HepG2 (cell line): ENCODE results near the gene USP7. TPM values are rescaled to one million over a fixed set of nuclear protein-coding genes. Genes with fewer than 3 reads are reported as not detected.

ENCODE experiments used
- ARID2 ChIP-seq: sonication (generic); formaldehyde crosslinking; IDR thresholded peaks from 2 replicates; pipeline ENCODE4 v1.8.1; 2022; ENCODE audit warnings: mild to moderate bottlenecking, missing genetic modification reagents, borderline replicate concordance
- GTF2F1 ChIP-seq: fragments of 150-350 bp; IDR thresholded peaks from 2 replicates; pipeline ENCODE4 v1.6.1; 2014; ENCODE audit warnings: low read length
- HDAC6 ChIP-seq: fragments of 200-600 bp; sonication (generic); IDR thresholded peaks from 2 replicates; pipeline ENCODE4 v1.7.0; 2017; ENCODE audit warnings: mild to moderate bottlenecking, antibody characterized with exemption, low read length, low read depth
- KLF15 ChIP-seq: sonication (generic); formaldehyde crosslinking; IDR thresholded peaks from 2 replicates; pipeline ENCODE4 v1.8.1; 2023; ENCODE audit warnings: borderline replicate concordance, mild to moderate bottlenecking, inconsistent platforms, missing genetic modification reagents, mixed read lengths
- RBAK ChIP-seq: sonication (generic); formaldehyde crosslinking; IDR thresholded peaks from 2 replicates; pipeline ENCODE4 v1.5.1; 2020; ENCODE audit warnings: mild to moderate bottlenecking, missing genetic modification reagents
- REXO4 ChIP-seq: sonication (generic); formaldehyde crosslinking; IDR thresholded peaks from 2 replicates; pipeline ENCODE4 v1.8.0; 2022; ENCODE audit warnings: missing genetic modification reagents, mild to moderate bottlenecking, borderline replicate concordance
- RFX5 ChIP-seq: IDR thresholded peaks from 2 replicates; pipeline ENCODE4 v1.6.1; 2011; ENCODE audit warnings: low read depth, low read length, improper control_type of control experiment
- SSRP1 ChIP-seq: IDR thresholded peaks from 2 replicates; pipeline ENCODE4 v1.6.1; 2016; ENCODE audit warnings: control low read depth
- TARDBP ChIP-seq: sonication (generic); formaldehyde crosslinking; IDR thresholded peaks from 2 replicates; pipeline ENCODE4 v1.8.0; 2022; ENCODE audit warnings: mild to moderate bottlenecking, missing genetic modification reagents
- ZBTB42 ChIP-seq: sonication (generic); formaldehyde crosslinking; IDR thresholded peaks from 2 replicates; pipeline ENCODE4 v1.5.0; 2020; ENCODE audit warnings: mild to moderate bottlenecking, missing genetic modification reagents
- ZNF225 ChIP-seq: sonication (generic); formaldehyde crosslinking; IDR thresholded peaks from 2 replicates; pipeline ENCODE4 v1.4.0; 2020; ENCODE audit warnings: mild to moderate bottlenecking, missing genetic modification reagents
- ZNF263 ChIP-seq: sonication (generic); formaldehyde crosslinking; IDR thresholded peaks from 2 replicates; pipeline ENCODE4 v1.4.0; 2020; ENCODE audit warnings: missing genetic modification reagents
- ZNF501 ChIP-seq: sonication (generic); formaldehyde crosslinking; IDR thresholded peaks from 2 replicates; pipeline ENCODE4 v1.5.1; 2020; ENCODE audit warnings: mild to moderate bottlenecking, moderate library complexity, missing genetic modification reagents
- ZNF776 ChIP-seq: sonication (generic); formaldehyde crosslinking; IDR thresholded peaks from 2 replicates; pipeline ENCODE4 v1.4.0; 2020; ENCODE audit warnings: mild to moderate bottlenecking, missing genetic modification reagents
- ZNF792 ChIP-seq: IDR thresholded peaks from 2 replicates; pipeline ENCODE4 v1.6.1; 2016
- polyA plus RNA-seq, 8 experiments: library from polyadenylated mRNA; depleted of rRNA in 3 of 8; stranded (reverse) in 7 of 8; unstranded in 1 of 8; fragments of >200 nt; fragmentation: Illumina TruSeq in 4 of 8; extraction: Trizol in 4 of 8; gene quantifications; 2 replicates each; pipeline versions ENCODE4 v1.2.1 to v1.2.3, GENCODE V29; 2011 to 2016; ENCODE audit warnings: low read depth in 4 of 8, missing spikeins in 1 of 8, mixed read lengths in 1 of 8; ENCODE audit not compliant: insufficient read depth in 1 of 8
- total RNA-seq, 5 experiments: library from RNA; depleted of rRNA; stranded (reverse); fragments of >200 nt; fragmentation: Illumina TruSeq; extraction: Trizol; gene quantifications; 2 replicates each; pipeline ENCODE4 v1.2.3, GENCODE V29; 2016; ENCODE audit warnings: low read depth in 1 of 5
- TF ChIP-seq, protein P1 (sequence below), 2 experiments: IDR thresholded peaks; 2 replicates each; pipeline ENCODE4 v1.6.1; 2011 to 2012; ENCODE audit warnings: low read length in 2 of 2, borderline replicate concordance in 1 of 2, low read depth in 1 of 2, mild to moderate bottlenecking in 1 of 2, moderate library complexity in 1 of 2
- TF ChIP-seq, protein P2 (sequence below): sonication (generic); formaldehyde crosslinking; IDR thresholded peaks from 2 replicates; pipeline ENCODE4 v1.5.0; 2020; ENCODE audit warnings: mild to moderate bottlenecking, missing genetic modification reagents
- TF ChIP-seq, protein P3 (sequence below): conservative IDR thresholded peaks from 2 replicates; pipeline ENCODE4 v1.6.1; 2018; ENCODE audit warnings: missing genetic modification reagents
- TF ChIP-seq, protein P4 (sequence below): sonication (generic); formaldehyde crosslinking; IDR thresholded peaks from 2 replicates; pipeline ENCODE4 v1.9.0; 2022; ENCODE audit warnings: low read depth, missing genetic modification reagents
- TF ChIP-seq, protein P5 (sequence below): sonication (generic); formaldehyde crosslinking; conservative IDR thresholded peaks from 2 replicates; pipeline ENCODE4 v1.8.0; 2022; ENCODE audit warnings: low read depth, missing genetic modification reagents

Gene USP7
- total and polyA plus RNA-seq, 2 of the 13 experiments (the other 11 are each of a cell fraction or from before 2014, with no cell fraction given): 52.5 to 173 TPM

DNA sequence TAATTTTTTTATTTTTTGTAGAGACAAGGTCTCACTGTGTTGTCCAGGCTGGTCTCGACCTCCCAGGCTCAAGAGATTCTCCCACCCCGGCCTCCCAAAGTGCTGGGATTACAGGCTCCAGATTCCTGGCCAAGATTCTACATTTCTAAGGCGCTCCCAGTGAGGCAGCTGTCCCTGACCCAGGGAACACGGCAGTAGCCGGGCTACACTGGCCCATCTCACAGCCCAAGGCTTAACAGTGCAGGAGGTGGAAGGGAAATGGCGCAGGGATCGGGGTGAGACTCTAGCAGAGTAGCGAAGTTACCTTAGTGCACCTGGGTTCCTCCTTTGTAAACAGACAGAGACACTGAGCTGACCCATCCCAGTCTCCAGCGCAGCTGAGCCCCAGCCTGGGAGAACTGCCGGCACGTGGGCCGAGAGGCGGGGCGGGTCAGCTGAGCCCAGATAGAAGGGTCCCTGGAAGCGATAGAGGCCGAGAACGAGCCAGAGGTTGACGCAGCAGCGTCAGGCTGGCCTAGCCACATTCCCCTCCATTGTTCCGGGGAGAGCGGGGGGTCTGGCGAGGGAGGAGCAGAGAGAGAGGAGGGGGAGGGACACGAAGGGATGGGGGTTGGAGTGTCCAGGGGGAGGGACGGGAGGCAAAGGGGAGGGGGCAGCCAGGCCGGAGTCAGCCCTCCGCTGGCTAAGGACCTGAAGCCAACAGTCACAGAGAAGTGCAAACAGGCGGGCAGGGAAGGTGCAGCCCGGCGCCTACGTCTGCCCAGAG, 97.4 kb downstream of the USP7 start (continued):
- TF ChIP-seq ZNF501 (CRISPR knock-in tag) (no peak; the same call in 1 of the 2 replicates), SSRP1 (CRISPR knock-in tag) (0 out of 2 replicates have a peak, but pooled peaks have one; percentile 36), ARID2 (no peak), RFX5 (no peak), ZNF792 (CRISPR knock-in tag) (peak; percentile 96), ZNF225 (CRISPR knock-in tag) (no peak), HDAC6 (no peak), ZNF776 (CRISPR knock-in tag) (no peak), ZNF263 (peak; percentile 71), RBAK (CRISPR knock-in tag) (no peak; the same call in 1 of the 2 replicates), TARDBP (peak; percentile 84; the same call in 1 of the 2 replicates), ZBTB42 (CRISPR knock-in tag) (no peak), REXO4 (CRISPR knock-in tag) (no peak), KLF15 (CRISPR knock-in tag) (no peak), GTF2F1 (no peak)
- TF ChIP-seq, protein P1, sequence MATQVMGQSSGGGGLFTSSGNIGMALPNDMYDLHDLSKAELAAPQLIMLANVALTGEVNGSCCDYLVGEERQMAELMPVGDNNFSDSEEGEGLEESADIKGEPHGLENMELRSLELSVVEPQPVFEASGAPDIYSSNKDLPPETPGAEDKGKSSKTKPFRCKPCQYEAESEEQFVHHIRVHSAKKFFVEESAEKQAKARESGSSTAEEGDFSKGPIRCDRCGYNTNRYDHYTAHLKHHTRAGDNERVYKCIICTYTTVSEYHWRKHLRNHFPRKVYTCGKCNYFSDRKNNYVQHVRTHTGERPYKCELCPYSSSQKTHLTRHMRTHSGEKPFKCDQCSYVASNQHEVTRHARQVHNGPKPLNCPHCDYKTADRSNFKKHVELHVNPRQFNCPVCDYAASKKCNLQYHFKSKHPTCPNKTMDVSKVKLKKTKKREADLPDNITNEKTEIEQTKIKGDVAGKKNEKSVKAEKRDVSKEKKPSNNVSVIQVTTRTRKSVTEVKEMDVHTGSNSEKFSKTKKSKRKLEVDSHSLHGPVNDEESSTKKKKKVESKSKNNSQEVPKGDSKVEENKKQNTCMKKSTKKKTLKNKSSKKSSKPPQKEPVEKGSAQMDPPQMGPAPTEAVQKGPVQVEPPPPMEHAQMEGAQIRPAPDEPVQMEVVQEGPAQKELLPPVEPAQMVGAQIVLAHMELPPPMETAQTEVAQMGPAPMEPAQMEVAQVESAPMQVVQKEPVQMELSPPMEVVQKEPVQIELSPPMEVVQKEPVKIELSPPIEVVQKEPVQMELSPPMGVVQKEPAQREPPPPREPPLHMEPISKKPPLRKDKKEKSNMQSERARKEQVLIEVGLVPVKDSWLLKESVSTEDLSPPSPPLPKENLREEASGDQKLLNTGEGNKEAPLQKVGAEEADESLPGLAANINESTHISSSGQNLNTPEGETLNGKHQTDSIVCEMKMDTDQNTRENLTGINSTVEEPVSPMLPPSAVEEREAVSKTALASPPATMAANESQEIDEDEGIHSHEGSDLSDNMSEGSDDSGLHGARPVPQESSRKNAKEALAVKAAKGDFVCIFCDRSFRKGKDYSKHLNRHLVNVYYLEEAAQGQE (IDR thresholded peaks at IDR 0.05; ENCODE audit: borderline replicate concordance in 1 of 2, low read depth in 1 of 2, low read length in 2 of 2): no peak
- TF ChIP-seq, protein P2, sequence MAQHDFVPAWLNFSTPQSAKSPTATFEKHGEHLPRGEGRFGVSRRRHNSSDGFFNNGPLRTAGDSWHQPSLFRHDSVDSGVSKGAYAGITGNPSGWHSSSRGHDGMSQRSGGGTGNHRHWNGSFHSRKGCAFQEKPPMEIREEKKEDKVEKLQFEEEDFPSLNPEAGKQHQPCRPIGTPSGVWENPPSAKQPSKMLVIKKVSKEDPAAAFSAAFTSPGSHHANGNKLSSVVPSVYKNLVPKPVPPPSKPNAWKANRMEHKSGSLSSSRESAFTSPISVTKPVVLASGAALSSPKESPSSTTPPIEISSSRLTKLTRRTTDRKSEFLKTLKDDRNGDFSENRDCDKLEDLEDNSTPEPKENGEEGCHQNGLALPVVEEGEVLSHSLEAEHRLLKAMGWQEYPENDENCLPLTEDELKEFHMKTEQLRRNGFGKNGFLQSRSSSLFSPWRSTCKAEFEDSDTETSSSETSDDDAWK: no peak
- TF ChIP-seq, protein P3, sequence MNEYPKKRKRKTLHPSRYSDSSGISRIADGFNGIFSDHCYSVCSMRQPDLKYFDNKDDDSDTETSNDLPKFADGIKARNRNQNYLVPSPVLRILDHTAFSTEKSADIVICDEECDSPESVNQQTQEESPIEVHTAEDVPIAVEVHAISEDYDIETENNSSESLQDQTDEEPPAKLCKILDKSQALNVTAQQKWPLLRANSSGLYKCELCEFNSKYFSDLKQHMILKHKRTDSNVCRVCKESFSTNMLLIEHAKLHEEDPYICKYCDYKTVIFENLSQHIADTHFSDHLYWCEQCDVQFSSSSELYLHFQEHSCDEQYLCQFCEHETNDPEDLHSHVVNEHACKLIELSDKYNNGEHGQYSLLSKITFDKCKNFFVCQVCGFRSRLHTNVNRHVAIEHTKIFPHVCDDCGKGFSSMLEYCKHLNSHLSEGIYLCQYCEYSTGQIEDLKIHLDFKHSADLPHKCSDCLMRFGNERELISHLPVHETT (CRISPR knock-in tag): peak; percentile 67; the same call in 1 of the 2 replicates
- TF ChIP-seq, protein P4, sequence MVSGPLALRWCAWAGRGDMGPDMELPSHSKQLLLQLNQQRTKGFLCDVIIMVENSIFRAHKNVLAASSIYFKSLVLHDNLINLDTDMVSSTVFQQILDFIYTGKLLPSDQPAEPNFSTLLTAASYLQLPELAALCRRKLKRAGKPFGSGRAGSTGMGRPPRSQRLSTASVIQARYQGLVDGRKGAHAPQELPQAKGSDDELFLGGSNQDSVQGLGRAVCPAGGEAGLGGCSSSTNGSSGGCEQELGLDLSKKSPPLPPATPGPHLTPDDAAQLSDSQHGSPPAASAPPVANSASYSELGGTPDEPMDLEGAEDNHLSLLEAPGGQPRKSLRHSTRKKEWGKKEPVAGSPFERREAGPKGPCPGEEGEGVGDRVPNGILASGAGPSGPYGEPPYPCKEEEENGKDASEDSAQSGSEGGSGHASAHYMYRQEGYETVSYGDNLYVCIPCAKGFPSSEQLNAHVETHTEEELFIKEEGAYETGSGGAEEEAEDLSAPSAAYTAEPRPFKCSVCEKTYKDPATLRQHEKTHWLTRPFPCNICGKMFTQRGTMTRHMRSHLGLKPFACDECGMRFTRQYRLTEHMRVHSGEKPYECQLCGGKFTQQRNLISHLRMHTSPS (CRISPR knock-in tag): peak; percentile 63; the same call in 1 of the 2 replicates
- TF ChIP-seq, protein P5, sequence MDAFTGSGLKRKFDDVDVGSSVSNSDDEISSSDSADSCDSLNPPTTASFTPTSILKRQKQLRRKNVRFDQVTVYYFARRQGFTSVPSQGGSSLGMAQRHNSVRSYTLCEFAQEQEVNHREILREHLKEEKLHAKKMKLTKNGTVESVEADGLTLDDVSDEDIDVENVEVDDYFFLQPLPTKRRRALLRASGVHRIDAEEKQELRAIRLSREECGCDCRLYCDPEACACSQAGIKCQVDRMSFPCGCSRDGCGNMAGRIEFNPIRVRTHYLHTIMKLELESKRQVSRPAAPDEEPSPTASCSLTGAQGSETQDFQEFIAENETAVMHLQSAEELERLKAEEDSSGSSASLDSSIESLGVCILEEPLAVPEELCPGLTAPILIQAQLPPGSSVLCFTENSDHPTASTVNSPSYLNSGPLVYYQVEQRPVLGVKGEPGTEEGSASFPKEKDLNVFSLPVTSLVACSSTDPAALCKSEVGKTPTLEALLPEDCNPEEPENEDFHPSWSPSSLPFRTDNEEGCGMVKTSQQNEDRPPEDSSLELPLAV (CRISPR knock-in tag): no peak
